GM23338 (cell line): ENCODE results near the gene PARL.

Experiments used
- CREB1 ChIP-seq: fragments of 250-450 bp; sonication (Bioruptor Pico); IDR thresholded peaks from 2 replicates; pipeline ENCODE4 v1.5.0; 2020; ENCODE audit warnings: low read depth, mild to moderate bottlenecking, moderate library complexity
- ETS1 ChIP-seq: IDR thresholded peaks from 2 replicates; pipeline ENCODE4 v1.6.1; 2016; ENCODE audit warnings: antibody characterized with exemption
- EZH2 ChIP-seq: fragments of 200-600 bp; sonication (generic); IDR thresholded peaks from one replicate; pipeline ENCODE4 v1.8.0; 2017; ENCODE audit warnings: antibody characterized with exemption, mild to moderate bottlenecking, low read depth; ENCODE audit not compliant: unreplicated experiment
- EZH2phosphoT487 ChIP-seq: fragments of 200-600 bp; sonication (generic); IDR thresholded peaks from one replicate; pipeline ENCODE4 v1.8.1; 2018; ENCODE audit warnings: antibody characterized with exemption; ENCODE audit not compliant: unreplicated experiment
- JUNB ChIP-seq: IDR thresholded peaks from one replicate; pipeline ENCODE4 v1.6.1; 2016; ENCODE audit warnings: antibody characterized with exemption; ENCODE audit not compliant: unreplicated experiment
- NANOG ChIP-seq: IDR thresholded peaks from 2 replicates; pipeline ENCODE4 v1.6.1; 2016; ENCODE audit warnings: antibody characterized with exemption, borderline replicate concordance
- POLR2AphosphoS5 ChIP-seq: IDR thresholded peaks from 2 replicates; pipeline ENCODE4 v1.6.1; 2016; ENCODE audit warnings: antibody characterized with exemption, low read depth
- REST ChIP-seq: IDR thresholded peaks from one replicate; pipeline ENCODE4 v1.6.1; 2018; ENCODE audit warnings: antibody characterized with exemption; ENCODE audit not compliant: unreplicated experiment
- ZNF462 ChIP-seq: fragments of 250-450 bp; sonication (Bioruptor Pico); IDR thresholded peaks from 2 replicates; pipeline ENCODE4 v1.5.0; 2020; ENCODE audit warnings: mild to moderate bottlenecking, moderate library complexity
- TF ChIP-seq, protein P1 (sequence below), 2 experiments: fragments of 200-600 bp in 1 of 2; sonication (generic) in 1 of 2; conservative IDR thresholded peaks; 2 replicates each; pipeline versions ENCODE4 v1.5.1 to v1.6.1; 2016 to 2017; ENCODE audit warnings: antibody characterized with exemption in 2 of 2, low read depth in 2 of 2, mild to moderate bottlenecking in 2 of 2, moderate library complexity in 1 of 2

DNA sequence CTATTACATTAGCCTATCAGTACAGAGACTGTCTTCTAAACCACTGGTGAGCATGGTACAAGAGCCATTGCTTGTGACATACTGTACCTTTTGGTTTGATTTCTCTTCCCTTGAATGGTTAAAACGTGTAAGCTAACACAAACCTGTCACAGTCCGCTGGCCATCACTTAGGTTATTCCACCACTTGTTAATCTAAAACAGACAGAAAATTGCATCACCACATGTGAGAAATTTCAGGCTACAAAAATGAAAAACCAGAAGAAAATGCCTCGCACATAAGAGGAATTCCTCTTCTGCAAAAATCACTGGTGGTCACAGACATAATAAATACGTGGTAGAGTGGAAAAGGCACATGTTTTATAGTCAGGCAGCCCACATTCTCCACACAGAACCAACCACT lies 22.1 kb downstream of the PARL start:
- TF ChIP-seq EZH2 (no peak), JUNB (no peak), POLR2AphosphoS5 (no peak), CREB1 (CRISPR knock-in tag) (no peak), ETS1 (no peak), EZH2phosphoT487 (no peak), NANOG (no peak), REST (no peak), ZNF462 (no peak)
- TF ChIP-seq, protein P1, sequence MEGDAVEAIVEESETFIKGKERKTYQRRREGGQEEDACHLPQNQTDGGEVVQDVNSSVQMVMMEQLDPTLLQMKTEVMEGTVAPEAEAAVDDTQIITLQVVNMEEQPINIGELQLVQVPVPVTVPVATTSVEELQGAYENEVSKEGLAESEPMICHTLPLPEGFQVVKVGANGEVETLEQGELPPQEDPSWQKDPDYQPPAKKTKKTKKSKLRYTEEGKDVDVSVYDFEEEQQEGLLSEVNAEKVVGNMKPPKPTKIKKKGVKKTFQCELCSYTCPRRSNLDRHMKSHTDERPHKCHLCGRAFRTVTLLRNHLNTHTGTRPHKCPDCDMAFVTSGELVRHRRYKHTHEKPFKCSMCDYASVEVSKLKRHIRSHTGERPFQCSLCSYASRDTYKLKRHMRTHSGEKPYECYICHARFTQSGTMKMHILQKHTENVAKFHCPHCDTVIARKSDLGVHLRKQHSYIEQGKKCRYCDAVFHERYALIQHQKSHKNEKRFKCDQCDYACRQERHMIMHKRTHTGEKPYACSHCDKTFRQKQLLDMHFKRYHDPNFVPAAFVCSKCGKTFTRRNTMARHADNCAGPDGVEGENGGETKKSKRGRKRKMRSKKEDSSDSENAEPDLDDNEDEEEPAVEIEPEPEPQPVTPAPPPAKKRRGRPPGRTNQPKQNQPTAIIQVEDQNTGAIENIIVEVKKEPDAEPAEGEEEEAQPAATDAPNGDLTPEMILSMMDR (conservative IDR thresholded peaks at IDR 0.05; ENCODE audit: low read depth in 2 of 2): no peak
